HEK293 (cell line): ENCODE results near the gene MAPK8IP3.

Experiments
- CTCF ChIP-seq: fragments of 450-650 bp; formaldehyde crosslinking; IDR thresholded peaks from 2 replicates; pipeline ENCODE4 v1.5.1; 2016; ENCODE audit warnings: missing biosample characterization, missing genetic modification characterization
- GLIS1 ChIP-seq: fragments of 450-650 bp; formaldehyde crosslinking; IDR thresholded peaks from 2 replicates; pipeline ENCODE4 v1.5.1; 2016; ENCODE audit warnings: missing biosample characterization, missing genetic modification characterization
- KLF9 ChIP-seq: fragments of 450-650 bp; formaldehyde crosslinking; IDR thresholded peaks from 2 replicates; pipeline ENCODE4 v1.5.1; 2016; ENCODE audit warnings: missing biosample characterization, missing genetic modification characterization, low read depth
- RBAK ChIP-seq: fragments of 450-650 bp; formaldehyde crosslinking; IDR thresholded peaks from 2 replicates; pipeline ENCODE4 v1.5.1; 2016; ENCODE audit warnings: missing biosample characterization, missing genetic modification characterization
- TSHZ1 ChIP-seq: fragments of 450-650 bp; formaldehyde crosslinking; IDR thresholded peaks from 2 replicates; pipeline ENCODE4 v1.5.1; 2016; ENCODE audit warnings: missing biosample characterization, missing genetic modification characterization, borderline replicate concordance
- YY1 ChIP-seq: fragments of 450-650 bp; formaldehyde crosslinking; IDR thresholded peaks from 2 replicates; pipeline ENCODE4 v1.5.1; 2018; ENCODE audit warnings: missing biosample characterization, missing genetic modification characterization
- YY2 ChIP-seq: fragments of 450-650 bp; formaldehyde crosslinking; IDR thresholded peaks from 2 replicates; pipeline ENCODE4 v1.5.1; 2016; ENCODE audit warnings: missing biosample characterization, missing genetic modification characterization
- ZNF140 ChIP-seq: fragments of 450-650 bp; formaldehyde crosslinking; IDR thresholded peaks from 2 replicates; pipeline ENCODE4 v1.5.1; 2016; ENCODE audit warnings: missing biosample characterization, missing genetic modification characterization
- ZNF184 ChIP-seq: fragments of 450-650 bp; IDR thresholded peaks from 2 replicates; pipeline ENCODE4 v1.5.1; 2018; ENCODE audit warnings: missing biosample characterization, mild to moderate bottlenecking, missing genetic modification characterization
- ZNF274 ChIP-seq, 2 experiments: fragments of 200-500 bp in 1 of 2; fragments of 450-650 bp in 1 of 2; sonication (Bioruptor generic) in 1 of 2; formaldehyde crosslinking in 1 of 2; IDR thresholded peaks; 2 replicates each; pipeline versions ENCODE4 v1.5.1 to v1.6.1; 2014 to 2016; ENCODE audit warnings: borderline replicate concordance in 1 of 2, inconsistent platforms in 1 of 2, low read length in 1 of 2, missing biosample characterization in 1 of 2, missing genetic modification characterization in 1 of 2
- ZNF449 ChIP-seq: fragments of 450-650 bp; formaldehyde crosslinking; IDR thresholded peaks from 2 replicates; pipeline ENCODE4 v1.5.1; 2017; ENCODE audit warnings: missing biosample characterization, mild to moderate bottlenecking, missing genetic modification characterization, moderate library complexity
- ZNF473 ChIP-seq: fragments of 450-650 bp; formaldehyde crosslinking; IDR thresholded peaks from 2 replicates; pipeline ENCODE4 v1.5.1; 2017; ENCODE audit warnings: missing biosample characterization, missing genetic modification characterization
- ZNF837 ChIP-seq: fragments of 450-650 bp; formaldehyde crosslinking; IDR thresholded peaks from 2 replicates; pipeline ENCODE4 v1.5.1; 2016; ENCODE audit warnings: missing biosample characterization, missing genetic modification characterization

- TF ChIP-seq ZNF184 (tag by site-specific recombination) (no peak), TSHZ1 (no peak), CTCF (tag by site-specific recombination) (no peak), ZNF473 (tag by site-specific recombination) (no peak), KLF9 (no peak), ZNF274 (IDR thresholded peaks at IDR 0.05; ENCODE audit: low read length) (no peak), ZNF274 (tag by site-specific recombination; IDR thresholded peaks at IDR 0.05; ENCODE audit: borderline replicate concordance) (no peak), YY1 (tag by site-specific recombination) (no peak), YY2 (no peak), RBAK (tag by site-specific recombination) (no peak), ZNF449 (tag by site-specific recombination) (no peak), ZNF140 (tag by site-specific recombination) (no peak), GLIS1 (tag by site-specific recombination) (no peak), ZNF837 (tag by site-specific recombination) (no peak)
Measured at GRCh38 chr16:1741553-1742165, 35.7 kb downstream of the MAPK8IP3 start.
